GM13976 (cell line): ENCODE results near the gene PRCP.
"Not testable (repeated sequence)": the region's sequence is repeated elsewhere in the genome, so short reads cannot be mapped to it uniquely, and the experiment has no call there.

Experiments
- DNase-seq: peaks from one replicate; pipeline ENCODE4 v3.0.0; 2012; ENCODE audit warnings: low spot score
- in situ Hi-C: fragments of 300-500 bp; cut with MboI; formaldehyde crosslinking; loops from one replicate; pipeline ENCODE4 v1.12.0; 2022; ENCODE audit warnings: low sequenced_read_pairs, mixed read lengths, inconsistent platforms; ENCODE audit not compliant: unreplicated experiment
- TF ChIP-seq, protein P1 (sequence below): IDR thresholded peaks from 2 replicates; pipeline ENCODE4 v1.5.1; 2012; ENCODE audit warnings: borderline replicate concordance, mild to moderate bottlenecking; ENCODE audit not compliant: insufficient read depth; ENCODE audit errors: extremely low read depth, missing control alignments, control extremely low read depth

PRCP gene

DNA sequence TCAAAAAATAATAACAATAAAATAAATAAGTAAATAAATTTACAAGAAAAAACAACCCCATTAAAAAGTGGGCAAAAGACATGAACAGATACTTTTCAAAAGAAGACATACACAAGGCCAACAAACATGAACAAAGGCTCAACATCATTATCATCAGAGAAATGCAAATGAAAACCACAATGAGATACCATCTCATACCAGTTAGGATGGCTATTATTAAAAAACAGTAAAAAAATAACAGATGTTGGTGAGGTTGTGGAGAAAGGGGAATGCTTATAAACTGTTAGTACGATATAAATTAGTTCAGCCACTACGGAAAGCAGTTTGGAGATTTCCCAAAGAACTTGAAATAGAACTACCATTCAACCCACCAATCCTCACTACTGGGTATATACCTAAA, 44.6 kb downstream of the PRCP start:
- DNase-seq = no peak
- TF ChIP-seq, protein P1, sequence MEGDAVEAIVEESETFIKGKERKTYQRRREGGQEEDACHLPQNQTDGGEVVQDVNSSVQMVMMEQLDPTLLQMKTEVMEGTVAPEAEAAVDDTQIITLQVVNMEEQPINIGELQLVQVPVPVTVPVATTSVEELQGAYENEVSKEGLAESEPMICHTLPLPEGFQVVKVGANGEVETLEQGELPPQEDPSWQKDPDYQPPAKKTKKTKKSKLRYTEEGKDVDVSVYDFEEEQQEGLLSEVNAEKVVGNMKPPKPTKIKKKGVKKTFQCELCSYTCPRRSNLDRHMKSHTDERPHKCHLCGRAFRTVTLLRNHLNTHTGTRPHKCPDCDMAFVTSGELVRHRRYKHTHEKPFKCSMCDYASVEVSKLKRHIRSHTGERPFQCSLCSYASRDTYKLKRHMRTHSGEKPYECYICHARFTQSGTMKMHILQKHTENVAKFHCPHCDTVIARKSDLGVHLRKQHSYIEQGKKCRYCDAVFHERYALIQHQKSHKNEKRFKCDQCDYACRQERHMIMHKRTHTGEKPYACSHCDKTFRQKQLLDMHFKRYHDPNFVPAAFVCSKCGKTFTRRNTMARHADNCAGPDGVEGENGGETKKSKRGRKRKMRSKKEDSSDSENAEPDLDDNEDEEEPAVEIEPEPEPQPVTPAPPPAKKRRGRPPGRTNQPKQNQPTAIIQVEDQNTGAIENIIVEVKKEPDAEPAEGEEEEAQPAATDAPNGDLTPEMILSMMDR = no peak
- in situ Hi-C loops = loop anchor here (25.0 kb wide), 2 partner anchors 143 to 957 kb away; no protein-coding TSS in a partner anchor

GRCh38 chr11:82854916-82855315, 45.3 kb downstream of the PRCP start:
- not testable (repeated sequence) for DNase-seq
- in situ Hi-C loops = loop anchor here (25.0 kb wide), 2 partner anchors 143 to 957 kb away; no protein-coding TSS in a partner anchor

GRCh38 chr11:82854242-82854641, 46.0 kb downstream of the PRCP start:
- TF ChIP-seq, protein P1 = no peak
- no peak for DNase-seq
- in situ Hi-C loops = loop anchor here (25.0 kb wide), 2 partner anchors 142 to 958 kb away; no protein-coding TSS in a partner anchor

DNA sequence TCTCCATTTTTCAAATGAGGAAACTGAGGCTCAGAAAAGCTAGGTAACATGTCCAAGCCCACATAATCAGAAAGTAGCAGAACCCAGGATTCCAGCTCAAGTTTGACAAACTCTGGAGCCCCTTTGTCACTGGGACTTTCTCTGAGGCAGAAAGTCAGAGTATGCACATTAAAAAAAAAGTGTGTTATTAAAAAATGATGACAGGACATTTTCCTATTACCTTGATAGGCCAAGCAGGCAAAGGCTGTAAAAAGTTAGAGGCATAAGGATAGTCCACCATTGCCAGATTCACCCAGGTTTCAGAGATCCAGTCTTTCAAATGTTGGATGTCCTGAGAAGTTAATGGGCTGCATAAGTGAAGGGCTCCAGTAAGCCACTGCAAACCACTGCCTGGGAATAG, 51.4 kb downstream of the PRCP start:
- no peak for DNase-seq
- TF ChIP-seq, protein P1 = no peak
- in situ Hi-C loops = no loop called here

GRCh38 chr11:82845356-82846353, 54.6 kb downstream of the PRCP start:
- no peak for DNase-seq
- TF ChIP-seq, protein P1 = no peak
- in situ Hi-C loops = no loop called here

- DNase-seq = no peak
- TF ChIP-seq, protein P1 = no peak
- in situ Hi-C loops = no loop called here
These were observed 57.0 kb downstream of the PRCP start for GRCh38 chr11:82843057-82843795.
